Coronary artery (tissue), 2 donors: ENCODE measurements around the gene LZTR1.
"Not testable (repeated sequence)": the region's sequence is repeated elsewhere in the genome, so short reads cannot be mapped to it uniquely, and the experiment has no call there.

ENCODE experiments used
- DNase-seq: peaks from one replicate; pipeline ENCODE4 v3.0.0-alpha.2; 2017; ENCODE audit warnings: low spot score
- H3K27ac ChIP-seq, 2 donors: fragments of 200-600 bp; sonication (generic); one replicate each; pipeline ENCODE4 v1.5.1; 2016 to 2019
- H3K4me3 ChIP-seq: fragments of 200-600 bp; sonication (generic); 2 replicates; pipeline ENCODE4 v1.5.1; 2016; ENCODE audit warnings: mild to moderate bottlenecking, moderate library complexity
- TF ChIP-seq, protein P1 (sequence below): fragments of 200-600 bp; sonication (generic); IDR thresholded peaks from one replicate; pipeline ENCODE4 v1.5.1; 2019; ENCODE audit warnings: antibody characterized with exemption

Gene LZTR1

DNA sequence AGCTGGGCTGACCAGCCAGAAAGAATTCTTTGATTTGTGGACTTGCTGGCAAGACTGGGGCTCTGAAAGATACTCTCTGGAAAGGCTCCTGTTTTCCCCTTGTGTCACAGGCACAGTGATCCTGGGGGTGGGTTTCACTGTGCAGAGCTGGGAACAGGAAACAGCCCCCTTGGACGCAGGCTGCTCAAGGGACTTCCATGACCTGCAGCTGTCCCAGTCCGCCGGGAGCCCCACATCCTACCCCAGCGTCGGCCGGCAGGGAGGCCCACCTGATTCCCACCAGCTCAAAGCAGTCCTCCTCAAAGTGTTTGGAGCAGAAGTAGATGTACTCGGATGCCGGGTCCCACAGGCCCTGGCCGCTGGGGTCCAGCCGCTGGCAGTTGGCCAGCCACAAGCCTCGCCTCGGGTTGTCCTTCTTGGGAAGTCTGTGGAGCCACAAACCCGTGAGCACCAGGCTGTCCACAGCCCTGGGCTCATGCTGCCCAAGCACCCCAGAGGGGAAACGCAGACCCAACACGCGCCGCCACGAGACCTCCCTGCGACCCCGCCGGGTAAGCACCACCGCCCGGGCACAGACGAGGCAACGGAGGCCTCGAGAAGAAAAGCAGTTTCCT, 19.0 kb downstream of the LZTR1 start:
- H3K27ac ChIP-seq, result peak overlapping the region; percentile 98 to 99
- TF ChIP-seq, protein P1, sequence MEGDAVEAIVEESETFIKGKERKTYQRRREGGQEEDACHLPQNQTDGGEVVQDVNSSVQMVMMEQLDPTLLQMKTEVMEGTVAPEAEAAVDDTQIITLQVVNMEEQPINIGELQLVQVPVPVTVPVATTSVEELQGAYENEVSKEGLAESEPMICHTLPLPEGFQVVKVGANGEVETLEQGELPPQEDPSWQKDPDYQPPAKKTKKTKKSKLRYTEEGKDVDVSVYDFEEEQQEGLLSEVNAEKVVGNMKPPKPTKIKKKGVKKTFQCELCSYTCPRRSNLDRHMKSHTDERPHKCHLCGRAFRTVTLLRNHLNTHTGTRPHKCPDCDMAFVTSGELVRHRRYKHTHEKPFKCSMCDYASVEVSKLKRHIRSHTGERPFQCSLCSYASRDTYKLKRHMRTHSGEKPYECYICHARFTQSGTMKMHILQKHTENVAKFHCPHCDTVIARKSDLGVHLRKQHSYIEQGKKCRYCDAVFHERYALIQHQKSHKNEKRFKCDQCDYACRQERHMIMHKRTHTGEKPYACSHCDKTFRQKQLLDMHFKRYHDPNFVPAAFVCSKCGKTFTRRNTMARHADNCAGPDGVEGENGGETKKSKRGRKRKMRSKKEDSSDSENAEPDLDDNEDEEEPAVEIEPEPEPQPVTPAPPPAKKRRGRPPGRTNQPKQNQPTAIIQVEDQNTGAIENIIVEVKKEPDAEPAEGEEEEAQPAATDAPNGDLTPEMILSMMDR, result no peak
- peak overlapping the region; percentile 87 for H3K4me3 ChIP-seq
- no peak for DNase-seq

DNA sequence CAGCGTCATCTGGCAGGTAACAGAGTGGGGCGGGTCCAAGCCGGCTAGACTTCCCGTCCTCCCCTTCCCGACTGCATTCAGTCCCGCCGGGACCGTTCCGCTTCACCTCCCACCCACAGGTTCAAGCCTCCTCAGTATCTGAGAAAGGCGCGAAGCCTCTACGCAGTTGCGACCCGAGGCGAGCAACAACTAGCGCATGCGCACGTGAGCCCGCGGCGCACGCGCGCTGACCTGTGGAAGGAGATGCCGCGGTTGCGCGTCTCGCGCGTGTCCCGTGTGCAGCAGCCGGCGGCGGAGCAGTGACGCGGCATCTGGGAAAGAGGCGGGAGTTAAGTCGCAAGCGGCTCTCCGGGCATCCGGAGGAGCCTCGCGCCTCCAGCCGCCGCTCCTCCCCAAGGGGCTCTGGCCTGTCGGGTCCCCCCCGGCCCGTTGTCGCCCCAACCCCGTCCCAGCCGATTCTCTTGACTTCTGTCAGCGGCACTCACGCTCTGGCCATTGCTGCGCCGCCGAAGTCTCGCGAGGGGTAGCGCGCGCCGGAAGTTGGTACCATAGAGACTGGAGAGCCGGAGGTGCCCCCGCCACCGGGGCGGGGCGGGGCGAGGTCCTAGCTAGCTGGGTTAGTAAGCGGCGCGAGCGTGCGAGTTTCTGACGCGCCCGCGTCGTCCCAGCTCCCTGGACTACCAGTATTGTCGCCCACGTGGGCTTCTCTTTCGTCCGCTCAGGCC, 19.7 kb downstream of the LZTR1 start, which contains the start of gene THAP7:
THAP7 (minus strand) TSS at position 518 of the 725 bp plus-strand sequence; CDS start at position 311, 207 bp downstream.
- TF ChIP-seq, protein P1, result no peak
- peak; percentile 98 for DNase-seq
- Histone ChIP-seq H3K27ac (peak within 1 kb of the TSS; percentile 98 to 99), H3K4me3 (peak within 1 kb of the TSS; percentile 87)

DNA sequence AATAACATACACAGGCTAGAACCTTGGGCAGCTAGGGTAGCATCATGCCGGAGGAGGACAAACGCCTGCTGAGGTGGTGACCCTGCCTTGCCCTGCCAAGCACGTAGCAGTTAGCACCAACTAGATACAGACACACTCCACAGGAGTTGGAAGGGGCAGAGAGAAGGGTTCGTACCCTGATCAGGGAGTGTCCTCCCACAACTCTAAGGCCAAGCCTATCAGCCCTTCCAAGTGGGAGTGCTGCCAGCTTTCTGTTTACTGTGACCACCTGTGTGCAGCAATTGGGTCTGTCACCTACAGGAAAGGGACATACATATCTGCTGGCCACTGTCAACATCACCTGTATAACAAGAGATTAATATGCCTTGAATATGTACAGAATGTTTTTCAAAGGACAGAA, 21.7 kb downstream of the LZTR1 start:
- DNase-seq, result no peak
- TF ChIP-seq, protein P1, result no peak
- H3K4me3 ChIP-seq, result no peak overlapping the region
- peak overlapping the region in 1 of 2 donors; percentile 41 for H3K27ac ChIP-seq

DNA sequence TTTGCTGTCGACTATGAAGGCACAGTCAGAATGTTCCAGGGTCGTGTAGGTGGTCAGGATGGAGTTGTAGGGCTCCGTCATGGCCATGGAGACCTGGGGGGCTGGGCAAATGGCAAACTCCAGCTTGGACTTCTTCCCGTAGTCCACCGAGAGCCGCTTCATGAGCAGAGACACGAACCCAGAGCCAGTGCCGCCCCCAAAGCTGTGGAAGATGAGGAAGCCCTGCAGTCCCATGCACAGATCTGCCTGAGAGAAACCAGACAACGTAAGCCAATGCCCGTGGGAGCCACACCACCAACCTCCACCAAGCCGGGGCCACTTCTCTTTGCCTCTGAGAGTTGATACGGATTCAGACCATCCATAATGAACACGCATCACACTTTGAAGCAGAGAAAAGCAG, 27.1 kb downstream of the LZTR1 start:
- H3K4me3 ChIP-seq, H3K27ac ChIP-seq, DNase-seq: not testable (repeated sequence)

DNA sequence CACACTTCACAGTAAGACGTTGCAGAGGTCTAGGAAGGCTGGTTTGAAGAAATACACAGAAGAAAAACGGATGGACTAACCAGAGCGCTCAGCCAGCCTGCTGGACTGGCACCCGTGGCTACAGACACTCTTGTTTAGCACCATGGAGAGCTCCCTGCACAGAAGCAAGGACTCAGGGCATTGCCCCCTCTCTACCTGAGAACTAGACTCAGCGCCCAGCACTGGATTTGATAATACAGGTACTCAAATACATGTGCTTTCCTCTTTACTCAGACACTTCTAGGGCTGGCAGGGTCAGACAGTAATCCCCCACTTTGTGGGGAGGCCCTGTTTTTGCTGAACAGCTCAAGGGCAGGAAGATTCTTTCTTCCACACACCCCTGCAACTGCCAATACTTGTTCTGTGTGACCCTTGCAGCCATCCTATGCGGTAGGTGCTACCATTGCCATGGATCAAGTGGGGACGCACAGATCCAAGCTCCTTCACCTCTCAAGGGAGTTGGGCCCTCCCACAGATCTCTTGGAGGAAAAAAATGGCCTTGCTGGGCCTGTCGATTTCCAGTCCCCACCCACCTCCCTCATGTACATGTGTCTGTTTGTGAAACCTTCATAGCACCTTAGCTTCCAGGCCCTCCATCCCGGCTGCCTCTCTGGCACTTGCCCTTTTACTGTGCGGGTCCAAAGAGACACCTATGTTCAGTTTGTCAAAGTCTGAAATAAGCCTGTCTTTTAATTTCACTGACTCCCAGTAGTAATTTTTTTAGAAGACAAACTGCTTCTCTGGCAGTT, 27.7 kb downstream of the LZTR1 start:
- no peak overlapping the region for H3K4me3 ChIP-seq
- no peak overlapping the region for H3K27ac ChIP-seq
- no peak for DNase-seq
- TF ChIP-seq, protein P1, result no peak

DNA sequence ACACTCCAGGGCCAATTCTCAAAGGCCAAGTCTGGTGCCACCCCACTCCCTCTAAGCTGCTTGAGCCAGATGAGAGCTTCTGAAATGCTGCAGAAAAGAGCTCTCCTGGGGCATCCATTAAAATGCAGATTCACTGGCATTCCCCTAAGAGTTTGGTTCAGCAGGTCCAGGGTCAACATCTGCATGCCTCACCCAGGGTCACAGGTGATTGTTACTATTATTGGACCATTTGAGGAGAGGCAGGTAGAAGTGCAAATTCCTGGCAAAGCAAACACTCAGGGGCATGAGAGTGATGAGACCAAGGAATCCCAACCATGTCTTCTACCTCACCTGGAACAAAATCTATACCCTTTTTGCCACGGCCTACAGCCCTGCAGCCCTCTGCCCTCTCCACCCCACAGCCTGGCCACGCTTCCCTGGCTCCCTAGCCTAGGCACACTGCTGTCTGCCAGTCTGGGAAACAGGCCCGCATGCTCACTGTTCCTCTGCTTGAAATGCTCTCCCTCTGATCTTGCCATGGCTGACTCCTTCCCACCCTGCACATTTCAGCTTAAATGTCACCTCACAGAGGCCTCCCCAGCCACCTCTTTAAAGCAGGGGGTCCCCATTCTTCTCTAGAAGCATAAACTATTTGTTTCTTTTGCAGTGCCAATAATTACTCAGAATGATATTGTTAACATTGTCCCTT, 28.5 kb downstream of the LZTR1 start:
- no peak overlapping the region for H3K4me3 ChIP-seq
- no peak for DNase-seq
- TF ChIP-seq, protein P1, result no peak
- no peak overlapping the region for H3K27ac ChIP-seq
